Left lung (tissue), 10 donors: ENCODE results near the gene ATP5MC3. TPM values are rescaled to one million over a fixed set of nuclear protein-coding genes. Genes with fewer than 3 reads are reported as not detected.

Source experiments
- ATAC-seq: fragments of 200-7000 bp; cut with Tn5 transposase; one replicate; pipeline ENCODE4 v1.9.1; 2020; ENCODE audit warnings: moderate library complexity
- DNase-seq, 4 donors: peaks; one replicate each; pipeline ENCODE4 v3.0.0-alpha.2; 2013 to 2020
- H3K27ac ChIP-seq, 2 donors: fragments of 200-600 bp; sonication (generic) in 1 of 2; one replicate each; pipeline versions ENCODE4 v1.5.0 to v1.8.0; 2020 to 2021
- H3K27me3 ChIP-seq, 2 donors: fragments of 200-600 bp; sonication (generic) in 1 of 2; one replicate each; pipeline versions ENCODE4 v1.5.0 to v1.8.0; 2020 to 2021
- H3K36me3 ChIP-seq, 2 donors: fragments of 200-600 bp; sonication (generic) in 1 of 2; one replicate each; pipeline versions ENCODE4 v1.5.0 to v1.8.0; 2020 to 2021
- H3K4me1 ChIP-seq, 2 donors: fragments of 200-600 bp; one replicate each; pipeline ENCODE4 v1.8.0; 2021
- H3K4me3 ChIP-seq, 2 donors: fragments of 200-600 bp; sonication (generic) in 1 of 2; one replicate each; pipeline versions ENCODE4 v1.5.0 to v1.8.0; 2020 to 2021; ENCODE audit warnings: mild to moderate bottlenecking in 1 of 2
- H3K9me3 ChIP-seq, 2 donors: fragments of 200-600 bp; sonication (generic) in 1 of 2; one replicate each; pipeline versions ENCODE4 v1.5.0 to v1.8.0; 2020 to 2021
- intact Hi-C, 2 donors: fragments of 100-400 bp; cut with DNase I; formaldehyde crosslinking; loops; one replicate each; pipeline versions ENCODE4 v1.11.2 to v1.14.2; 2022
- polyA plus RNA-seq, 6 donors: library from polyadenylated mRNA; unstranded; fragments of 120-200 nt; gene quantifications; one replicate each; pipeline ENCODE4 v1.2.1, GENCODE V29; 2013; ENCODE audit not compliant: insufficient read length in 6 of 6
- total RNA-seq, 2 donors: library from RNA; stranded (reverse); fragmentation: NEBNext Ultra II Directional; extraction: Animal tissue kit (Norgen Biotek cat#: 25700); gene quantifications; one replicate each; pipeline ENCODE4 v1.2.1, GENCODE V29; 2021
- TF ChIP-seq, protein P1 (sequence below), 2 donors: fragments of 200-600 bp; sonication (generic) in 1 of 2; IDR thresholded peaks; one replicate each; pipeline versions ENCODE4 v1.5.0 to v1.8.0; 2021; ENCODE audit warnings: antibody characterized with exemption in 2 of 2
- donor health status: DM: no; HTN: yes; CAD: no.
- donor health status: DM: no; HTN: no; CAD: no.

Gene ATP5MC3
- total and polyA plus RNA-seq, 8 donors = 170 to 204 (median 189) TPM

DNA sequence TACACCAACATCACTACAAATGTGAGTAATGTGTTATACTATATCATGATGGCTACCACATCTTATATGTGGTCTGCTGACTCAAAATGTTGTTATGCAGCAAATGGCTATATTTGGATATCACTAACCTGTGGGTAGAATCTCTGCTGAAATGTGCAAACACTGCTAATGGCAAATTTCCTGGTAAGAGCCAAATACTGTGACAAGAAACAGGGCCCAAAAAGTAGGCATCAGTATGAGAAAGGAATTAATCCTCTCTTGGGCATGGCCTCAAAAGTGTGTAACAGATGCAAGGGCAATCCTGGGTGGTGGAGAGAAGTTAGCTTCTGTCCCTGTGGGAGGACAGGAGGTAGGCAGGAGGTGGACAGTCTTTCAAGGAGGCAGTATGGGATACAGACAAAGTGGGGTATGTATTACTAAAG, 26.8 kb downstream of the ATP5MC3 start:
- Histone ChIP-seq H3K4me1 (peaks cover 2 to 16% of the 10 kb centered on the region in 2 donors), H3K4me3 (no peak overlapping the region), H3K36me3 (no peaks in the 10 kb centered on the region), H3K27me3 (no peaks in the 10 kb centered on the region), H3K27ac (no peak overlapping the region), H3K9me3 (no peaks in the 10 kb centered on the region)
- ATAC-seq (no peak), DNase-seq (no peak)
- intact Hi-C loops = no loop called here
- TF ChIP-seq, protein P1, sequence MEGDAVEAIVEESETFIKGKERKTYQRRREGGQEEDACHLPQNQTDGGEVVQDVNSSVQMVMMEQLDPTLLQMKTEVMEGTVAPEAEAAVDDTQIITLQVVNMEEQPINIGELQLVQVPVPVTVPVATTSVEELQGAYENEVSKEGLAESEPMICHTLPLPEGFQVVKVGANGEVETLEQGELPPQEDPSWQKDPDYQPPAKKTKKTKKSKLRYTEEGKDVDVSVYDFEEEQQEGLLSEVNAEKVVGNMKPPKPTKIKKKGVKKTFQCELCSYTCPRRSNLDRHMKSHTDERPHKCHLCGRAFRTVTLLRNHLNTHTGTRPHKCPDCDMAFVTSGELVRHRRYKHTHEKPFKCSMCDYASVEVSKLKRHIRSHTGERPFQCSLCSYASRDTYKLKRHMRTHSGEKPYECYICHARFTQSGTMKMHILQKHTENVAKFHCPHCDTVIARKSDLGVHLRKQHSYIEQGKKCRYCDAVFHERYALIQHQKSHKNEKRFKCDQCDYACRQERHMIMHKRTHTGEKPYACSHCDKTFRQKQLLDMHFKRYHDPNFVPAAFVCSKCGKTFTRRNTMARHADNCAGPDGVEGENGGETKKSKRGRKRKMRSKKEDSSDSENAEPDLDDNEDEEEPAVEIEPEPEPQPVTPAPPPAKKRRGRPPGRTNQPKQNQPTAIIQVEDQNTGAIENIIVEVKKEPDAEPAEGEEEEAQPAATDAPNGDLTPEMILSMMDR (IDR thresholded peaks at IDR 0.05) = no peak

DNA sequence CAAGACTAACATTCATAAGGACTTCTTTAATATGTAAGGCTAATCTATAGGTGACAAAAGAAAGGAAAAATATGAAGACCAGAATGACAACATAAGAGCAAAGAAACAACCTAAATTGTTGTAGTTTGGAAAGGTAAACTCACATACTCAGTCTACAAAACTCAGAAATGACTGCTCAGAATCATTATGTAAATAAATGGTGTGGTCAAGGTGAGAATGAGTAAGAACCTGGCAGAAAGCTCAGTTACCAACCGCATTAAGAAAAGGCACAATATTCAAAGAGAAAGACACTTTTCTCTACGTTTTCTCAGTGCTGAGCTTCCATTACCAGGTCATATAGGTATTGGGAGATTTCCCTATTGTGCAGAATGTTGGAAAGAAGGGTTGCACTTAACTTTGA, 29.3 kb downstream of the ATP5MC3 start:
- H3K9me3 ChIP-seq = no peaks in the 10 kb centered on the region
- no peak overlapping the region for H3K4me3 ChIP-seq
- H3K36me3 ChIP-seq = no peaks in the 10 kb centered on the region
- TF ChIP-seq, protein P1 (IDR thresholded peaks at IDR 0.05) = no peak
- intact Hi-C loops = no loop called here
- no peak overlapping the region for H3K27ac ChIP-seq
- H3K4me1 ChIP-seq = peaks cover 2 to 16% of the 10 kb centered on the region in 2 donors
- ATAC-seq (peak; percentile 53), DNase-seq (no peak)
- H3K27me3 ChIP-seq = no peaks in the 10 kb centered on the region

GRCh38 chr2:175151791-175152190, 29.7 kb downstream of the ATP5MC3 start:
- Histone ChIP-seq H3K4me3 (no peak overlapping the region), H3K9me3 (no peaks in the 10 kb centered on the region), H3K4me1 (peaks cover 2 to 15% of the 10 kb centered on the region in 2 donors), H3K27me3 (no peaks in the 10 kb centered on the region), H3K27ac (no peak overlapping the region), H3K36me3 (peaks cover 0 to under 1% of the 10 kb centered on the region in 2 donors)
- DNase-seq = no peak
- TF ChIP-seq, protein P1 (IDR thresholded peaks at IDR 0.05) = no peak
- no peak for ATAC-seq
- intact Hi-C loops = no loop called here

- ATAC-seq (no peak), DNase-seq (no peak)
- Histone ChIP-seq H3K9me3 (no peaks in the 10 kb centered on the region), H3K4me1 (peaks cover 0 to 3% of the 10 kb centered on the region in 2 donors), H3K27ac (no peak overlapping the region), H3K4me3 (no peak overlapping the region), H3K36me3 (peaks cover 0 to 6% of the 10 kb centered on the region in 2 donors), H3K27me3 (no peaks in the 10 kb centered on the region)
- TF ChIP-seq, protein P1 (IDR thresholded peaks at IDR 0.05) = no peak
- intact Hi-C loops = no loop called here
Measured at GRCh38 chr2:175147186-175147585, 34.3 kb downstream of the ATP5MC3 start.

- Histone ChIP-seq H3K4me1 (no peaks in the 10 kb centered on the region), H3K27ac (no peak overlapping the region), H3K9me3 (no peaks in the 10 kb centered on the region), H3K4me3 (no peak overlapping the region), H3K36me3 (peaks cover 0 to 11% of the 10 kb centered on the region in 2 donors), H3K27me3 (no peaks in the 10 kb centered on the region)
- TF ChIP-seq, protein P1 (IDR thresholded peaks at IDR 0.05) = no peak
- DNase-seq = no peak
- intact Hi-C loops = no loop called here
- ATAC-seq = no peak
Measured at GRCh38 chr2:175143678-175144077, 37.8 kb downstream of the ATP5MC3 start.
